Measurements from ENCODE around the gene IFI35. TPM values are rescaled to one million over a fixed set of nuclear protein-coding genes. Genes with fewer than 3 reads are reported as not detected.
"Not testable (repeated sequence)": the region's sequence is repeated elsewhere in the genome, so short reads cannot be mapped to it uniquely, and the experiment has no call there.

The IFI35 gene
- total RNA-seq, 1 experiment from 2014 or later = 19.7 TPM

DNA sequence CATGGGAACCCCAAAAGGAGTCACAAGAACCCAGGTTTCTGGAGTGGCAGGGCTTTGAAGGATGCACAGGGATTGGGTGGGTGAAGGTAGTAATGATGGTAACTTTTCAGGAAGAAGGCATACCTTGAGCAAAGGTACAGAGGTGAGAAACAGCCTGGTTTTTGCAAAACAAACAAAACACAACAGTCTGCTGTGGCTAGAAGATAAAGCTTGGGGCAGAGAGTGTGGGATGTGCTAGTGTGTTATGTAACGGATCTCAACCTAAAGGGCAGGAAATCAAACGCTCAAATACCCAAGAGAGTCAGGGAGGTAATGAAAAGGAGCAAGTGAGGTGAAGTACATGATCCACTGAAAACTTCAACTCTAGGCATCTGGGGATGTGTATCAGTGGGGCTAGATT lies 31.3 kb upstream of the IFI35 start:
- H3K79me2 ChIP-seq (ENCODE audit: low read depth) = no peaks in the 10 kb centered on the region; the same call in 1 of the 2 replicates
- DNase-seq = no peak
- intact Hi-C loops (cut with micrococcal nuclease; ENCODE audit: unreplicated experiment) = no loop called here
- no peak overlapping the region for H3K4me3 ChIP-seq
- no peaks in the 10 kb centered on the region for H3K9me3 ChIP-seq (ENCODE audit: insufficient read depth, low read depth)
- H3K4me1 ChIP-seq (replicated peaks; ENCODE audit: insufficient read depth) = peaks cover 9% of the 10 kb centered on the region
- ChIA-PET CTCF (no interaction called here), POLR2A (ENCODE audit: unreplicated experiment) (no interaction called here)
- H3K36me3 ChIP-seq (ENCODE audit: low read depth) = no peaks in the 10 kb centered on the region
- no peak overlapping the region for H3K27ac ChIP-seq
- no peak overlapping the region for H2AFZ ChIP-seq
- H3F3A ChIP-seq (ENCODE audit: insufficient read depth, low read depth) = 0 out of 2 replicates have a peak, but pooled peaks cover 6% of the 10 kb centered on the region
- no peaks in the 10 kb centered on the region for H3K9me2 ChIP-seq (ENCODE audit: insufficient read depth)
- H3K4me2 ChIP-seq = no peak overlapping the region
- BruUV-seq (replicated peaks) = no TSS peak
- H3K27me3 ChIP-seq (ENCODE audit: insufficient read depth, low read depth) = no peaks in the 10 kb centered on the region
- TF ChIP-seq, protein P1, sequence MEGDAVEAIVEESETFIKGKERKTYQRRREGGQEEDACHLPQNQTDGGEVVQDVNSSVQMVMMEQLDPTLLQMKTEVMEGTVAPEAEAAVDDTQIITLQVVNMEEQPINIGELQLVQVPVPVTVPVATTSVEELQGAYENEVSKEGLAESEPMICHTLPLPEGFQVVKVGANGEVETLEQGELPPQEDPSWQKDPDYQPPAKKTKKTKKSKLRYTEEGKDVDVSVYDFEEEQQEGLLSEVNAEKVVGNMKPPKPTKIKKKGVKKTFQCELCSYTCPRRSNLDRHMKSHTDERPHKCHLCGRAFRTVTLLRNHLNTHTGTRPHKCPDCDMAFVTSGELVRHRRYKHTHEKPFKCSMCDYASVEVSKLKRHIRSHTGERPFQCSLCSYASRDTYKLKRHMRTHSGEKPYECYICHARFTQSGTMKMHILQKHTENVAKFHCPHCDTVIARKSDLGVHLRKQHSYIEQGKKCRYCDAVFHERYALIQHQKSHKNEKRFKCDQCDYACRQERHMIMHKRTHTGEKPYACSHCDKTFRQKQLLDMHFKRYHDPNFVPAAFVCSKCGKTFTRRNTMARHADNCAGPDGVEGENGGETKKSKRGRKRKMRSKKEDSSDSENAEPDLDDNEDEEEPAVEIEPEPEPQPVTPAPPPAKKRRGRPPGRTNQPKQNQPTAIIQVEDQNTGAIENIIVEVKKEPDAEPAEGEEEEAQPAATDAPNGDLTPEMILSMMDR (conservative IDR thresholded peaks at IDR 0.05) = no peak
- TF ChIP-seq EZH2 (IDR thresholded peaks at IDR 0.05; ENCODE audit: low read depth) = no peak
- H4K20me1 ChIP-seq (ENCODE audit: insufficient read depth) = no peaks in the 10 kb centered on the region

GRCh38 chr17:42975701-42976100 lies 30.9 kb upstream of the IFI35 start:
- H3K9me2 ChIP-seq (ENCODE audit: insufficient read depth); H3K27me3 ChIP-seq (ENCODE audit: insufficient read depth, low read depth); H3K36me3 ChIP-seq (ENCODE audit: low read depth); H3K9me3 ChIP-seq (ENCODE audit: insufficient read depth, low read depth); CTCF ChIA-PET; intact Hi-C loops (cut with micrococcal nuclease; ENCODE audit: unreplicated experiment); BruUV-seq (replicated peaks); H3F3A ChIP-seq (ENCODE audit: insufficient read depth, low read depth); H3K4me3 ChIP-seq; H3K4me2 ChIP-seq; H3K79me2 ChIP-seq (ENCODE audit: low read depth); H4K20me1 ChIP-seq (ENCODE audit: insufficient read depth); H3K4me1 ChIP-seq (replicated peaks; ENCODE audit: insufficient read depth); H3K27ac ChIP-seq; POLR2A ChIA-PET (ENCODE audit: unreplicated experiment); H2AFZ ChIP-seq; DNase-seq: not testable (repeated sequence)

DNA sequence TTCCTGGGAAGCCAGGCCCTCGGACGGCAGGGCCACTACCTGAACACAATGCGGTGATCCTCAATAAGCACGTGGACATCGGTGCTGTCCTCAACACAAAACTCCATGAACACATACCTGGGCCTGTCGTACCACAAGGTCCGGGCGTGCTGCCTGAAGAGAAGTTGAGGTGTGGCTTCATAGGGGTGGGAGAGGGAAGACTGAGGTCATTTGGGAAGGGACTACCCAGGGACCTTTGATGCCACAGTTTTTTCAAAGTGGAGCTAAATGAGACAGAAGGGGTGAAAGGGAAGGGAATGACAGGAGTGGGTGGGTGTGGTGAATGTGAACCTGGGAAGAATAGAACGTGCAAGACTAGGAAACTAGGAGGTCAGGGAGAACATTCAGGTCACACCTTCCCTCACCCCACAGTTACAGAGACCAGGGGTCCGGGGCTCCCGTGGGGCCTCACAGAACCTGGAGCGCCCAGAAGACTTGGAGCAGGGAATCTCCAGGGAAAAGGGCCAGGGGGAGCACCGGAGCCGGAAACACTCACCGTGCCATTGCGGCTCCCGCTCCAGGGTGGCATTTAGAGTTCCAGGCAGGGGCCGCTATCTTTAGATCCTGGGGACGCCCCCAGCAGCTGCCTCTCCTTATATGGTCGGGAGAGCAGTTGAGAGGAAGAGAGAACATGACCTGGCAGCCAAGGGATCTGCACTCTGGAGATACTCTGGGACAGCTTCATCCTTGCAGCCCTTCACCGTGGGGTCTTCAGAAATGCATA lies 26.9 kb upstream of the IFI35 start, which contains the start of gene PTGES3L:
PTGES3L (minus strand) TSS at position 570 of the 763 bp plus-strand sequence; CDS start at position 543, 27 bp downstream.
- ChIA-PET CTCF (no interaction called here), POLR2A (ENCODE audit: unreplicated experiment) (no interaction called here)
- H3K4me3 ChIP-seq = peak within 1 kb of the TSS; percentile 81
- H3K36me3 ChIP-seq (ENCODE audit: low read depth) = no peaks in the 10 kb centered on the region
- H3K27ac ChIP-seq = peak within 1 kb of the TSS; percentile 25; the same call in 1 of the 2 replicates
- H4K20me1 ChIP-seq (ENCODE audit: insufficient read depth) = peaks cover 4% of the 10 kb centered on the region; the same call in 1 of the 2 replicates
- peaks cover 39% of the 10 kb centered on the region for H3K79me2 ChIP-seq (ENCODE audit: low read depth)
- no peaks in the 10 kb centered on the region for H3K27me3 ChIP-seq (ENCODE audit: insufficient read depth, low read depth)
- H3K9me2 ChIP-seq (ENCODE audit: insufficient read depth) = no peaks in the 10 kb centered on the region
- peak within 1 kb of the TSS; percentile 95 for H3K4me2 ChIP-seq
- no peaks in the 10 kb centered on the region; the same call in 1 of the 2 replicates for H3F3A ChIP-seq (ENCODE audit: insufficient read depth, low read depth)
- peaks cover 20% of the 10 kb centered on the region for H3K4me1 ChIP-seq (replicated peaks; ENCODE audit: insufficient read depth)
- TF ChIP-seq EZH2 (IDR thresholded peaks at IDR 0.05; ENCODE audit: low read depth) = no peak
- TF ChIP-seq, protein P1 (conservative IDR thresholded peaks at IDR 0.05) = no peak
- peak within 1 kb of the TSS; percentile 80 for H2AFZ ChIP-seq
- intact Hi-C loops (cut with micrococcal nuclease; ENCODE audit: unreplicated experiment) = loop anchor here (1.0 kb wide), 1 partner anchor 11 kb away; no protein-coding TSS in a partner anchor
- DNase-seq = peak in 1 of 2 experiments; percentile 35
- no TSS peak for BruUV-seq (replicated peaks)
- no peaks in the 10 kb centered on the region for H3K9me3 ChIP-seq (ENCODE audit: insufficient read depth, low read depth)

All from PC-9 (cell line).